Measurements from ENCODE around the gene RASSF7. TPM values are rescaled to one million over a fixed set of nuclear protein-coding genes. Genes with fewer than 3 reads are reported as not detected.

RASSF7 gene
- total RNA-seq, 1 donor from 2014 or later = 45.5 TPM

DNA sequence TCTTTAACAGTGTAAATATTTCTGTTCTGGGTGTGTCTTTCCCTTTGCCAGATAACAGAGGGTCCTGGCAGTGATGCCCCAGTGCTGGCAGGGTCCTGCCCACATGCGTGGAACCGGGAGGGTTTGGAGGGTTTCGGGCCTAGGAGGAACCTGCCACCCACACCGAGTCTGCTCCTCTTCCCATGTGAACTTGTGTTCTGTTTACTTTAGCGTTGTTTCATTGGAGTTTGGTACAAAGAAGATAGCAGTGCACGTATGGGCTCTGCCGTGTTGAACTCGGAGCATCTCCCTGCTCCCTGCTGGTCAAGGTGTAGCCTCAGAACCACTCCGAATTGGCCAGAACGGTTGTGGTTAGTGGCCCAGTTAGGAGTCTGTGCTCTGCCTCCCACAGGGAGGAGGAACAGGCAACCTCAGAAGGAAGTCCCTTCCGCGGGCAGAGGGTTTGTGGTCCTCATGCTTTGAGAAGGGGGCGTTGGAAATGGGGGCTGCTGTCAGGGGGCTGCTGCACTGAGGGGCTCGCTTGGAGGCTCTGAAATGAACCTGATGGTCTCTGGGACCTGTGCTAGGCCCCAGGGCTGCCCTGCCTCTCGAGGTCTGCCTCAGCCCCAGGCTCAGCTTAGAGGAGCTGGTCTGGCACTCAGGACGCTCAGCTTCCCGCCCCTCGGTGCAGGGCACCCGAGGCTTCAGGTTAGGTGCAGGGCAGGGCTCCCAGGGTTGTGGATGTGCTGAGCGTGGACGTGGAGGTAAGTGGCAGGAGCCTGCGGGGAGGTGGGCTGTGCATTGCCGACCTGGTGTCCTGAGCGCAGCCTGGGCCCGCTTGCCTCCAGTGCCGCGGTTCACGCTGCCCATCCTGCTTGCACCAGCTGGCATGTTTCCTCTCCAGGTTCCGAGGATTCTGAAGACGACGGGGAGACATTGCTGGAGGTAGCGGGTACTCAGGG is 25.9 kb downstream of the RASSF7 start:
- no peak for DNase-seq (ENCODE audit: low read depth)
- H3K36me3 ChIP-seq (ENCODE audit: control insufficient read depth, insufficient read depth, low read length) = peaks cover 38% of the 10 kb centered on the region
- H3K4me3 ChIP-seq (ENCODE audit: low read depth, low read length) = no peak overlapping the region
- no peak for FAIRE-seq
- TF ChIP-seq, protein P1, sequence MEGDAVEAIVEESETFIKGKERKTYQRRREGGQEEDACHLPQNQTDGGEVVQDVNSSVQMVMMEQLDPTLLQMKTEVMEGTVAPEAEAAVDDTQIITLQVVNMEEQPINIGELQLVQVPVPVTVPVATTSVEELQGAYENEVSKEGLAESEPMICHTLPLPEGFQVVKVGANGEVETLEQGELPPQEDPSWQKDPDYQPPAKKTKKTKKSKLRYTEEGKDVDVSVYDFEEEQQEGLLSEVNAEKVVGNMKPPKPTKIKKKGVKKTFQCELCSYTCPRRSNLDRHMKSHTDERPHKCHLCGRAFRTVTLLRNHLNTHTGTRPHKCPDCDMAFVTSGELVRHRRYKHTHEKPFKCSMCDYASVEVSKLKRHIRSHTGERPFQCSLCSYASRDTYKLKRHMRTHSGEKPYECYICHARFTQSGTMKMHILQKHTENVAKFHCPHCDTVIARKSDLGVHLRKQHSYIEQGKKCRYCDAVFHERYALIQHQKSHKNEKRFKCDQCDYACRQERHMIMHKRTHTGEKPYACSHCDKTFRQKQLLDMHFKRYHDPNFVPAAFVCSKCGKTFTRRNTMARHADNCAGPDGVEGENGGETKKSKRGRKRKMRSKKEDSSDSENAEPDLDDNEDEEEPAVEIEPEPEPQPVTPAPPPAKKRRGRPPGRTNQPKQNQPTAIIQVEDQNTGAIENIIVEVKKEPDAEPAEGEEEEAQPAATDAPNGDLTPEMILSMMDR (IDR thresholded peaks at IDR 0.05; ENCODE audit: insufficient read depth, low read length, severe bottlenecking) = no peak
- H3K27me3 ChIP-seq (ENCODE audit: control insufficient read depth, insufficient read depth, low read length) = no peaks in the 10 kb centered on the region

DNA sequence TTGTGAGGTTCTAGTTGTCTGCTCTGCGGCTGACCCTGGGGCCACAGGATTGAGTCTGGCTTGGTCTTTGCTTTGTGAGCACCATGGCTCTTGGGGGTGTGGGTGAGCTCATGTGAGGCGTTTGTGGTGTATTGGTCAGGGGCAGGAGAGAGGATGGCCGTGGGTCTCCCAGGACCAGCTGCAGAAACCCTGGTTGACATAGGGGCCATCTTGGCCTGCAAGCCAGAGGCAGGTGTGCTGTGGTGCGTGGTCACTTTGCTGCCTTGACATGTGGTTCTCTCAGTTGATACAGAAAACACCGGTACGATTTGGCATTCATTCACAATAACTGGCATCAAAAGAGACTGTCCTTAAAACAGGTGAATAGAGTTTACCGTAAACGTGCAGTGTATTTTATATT is 26.8 kb downstream of the RASSF7 start:
- H3K27me3 ChIP-seq (ENCODE audit: control insufficient read depth, insufficient read depth, low read length) = no peaks in the 10 kb centered on the region
- TF ChIP-seq, protein P1 (IDR thresholded peaks at IDR 0.05; ENCODE audit: insufficient read depth, low read length, severe bottlenecking) = no peak
- DNase-seq (ENCODE audit: low read depth) (no peak), FAIRE-seq (no peak)
- peaks cover 34% of the 10 kb centered on the region for H3K36me3 ChIP-seq (ENCODE audit: control insufficient read depth, insufficient read depth, low read length)
- H3K4me3 ChIP-seq (ENCODE audit: low read depth, low read length) = no peak overlapping the region

DNA sequence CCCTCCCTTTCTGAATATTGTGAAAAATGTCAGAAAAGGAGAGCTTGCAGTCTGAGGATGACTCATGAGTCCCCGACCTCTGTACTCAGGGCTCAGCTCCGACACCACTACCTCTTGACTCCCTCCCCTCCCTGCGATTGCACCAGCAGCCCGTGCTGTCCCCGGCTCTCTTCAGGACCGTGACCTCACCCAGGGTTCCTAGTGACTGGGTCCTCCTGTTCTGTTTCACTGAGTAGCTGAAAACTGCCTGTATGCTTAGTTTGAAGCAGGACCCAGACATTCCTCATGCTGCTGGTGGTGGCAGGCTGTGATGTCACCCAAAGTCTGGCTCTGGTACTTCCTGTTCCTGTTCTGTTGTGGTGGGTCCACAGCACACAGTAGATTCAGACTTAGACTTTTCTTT is 27.2 kb downstream of the RASSF7 start:
- no peak for FAIRE-seq
- Histone ChIP-seq H3K36me3 (ENCODE audit: control insufficient read depth, insufficient read depth, low read length) (peaks cover 38% of the 10 kb centered on the region), H3K27me3 (ENCODE audit: control insufficient read depth, insufficient read depth, low read length) (no peaks in the 10 kb centered on the region), H3K4me3 (ENCODE audit: low read depth, low read length) (no peak overlapping the region)
- TF ChIP-seq, protein P1 (IDR thresholded peaks at IDR 0.05; ENCODE audit: insufficient read depth, low read length, severe bottlenecking) = no peak
- no peak for DNase-seq (ENCODE audit: low read depth)

DNA sequence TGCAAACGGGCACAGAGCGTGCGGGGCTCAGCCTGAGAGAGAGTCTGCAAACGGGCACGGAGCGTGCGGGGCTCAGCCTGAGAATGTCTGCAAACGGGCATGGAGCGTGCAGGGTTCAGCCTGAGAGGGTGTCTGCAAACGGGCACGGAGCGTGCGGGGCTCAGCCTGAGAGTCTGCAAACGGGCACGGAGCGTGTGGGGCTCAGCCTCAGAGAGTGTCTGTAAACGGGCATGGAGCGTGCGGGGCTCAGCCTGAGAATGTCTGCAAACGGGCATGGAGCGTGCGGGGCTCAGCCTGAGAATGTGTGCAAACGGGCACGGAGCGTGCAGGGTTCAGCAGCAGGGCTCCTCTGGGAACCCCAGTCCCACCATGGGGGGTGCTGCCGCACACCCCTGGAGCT is 29.0 kb downstream of the RASSF7 start:
- no peak for FAIRE-seq
- no peak for DNase-seq (ENCODE audit: low read depth)
- peaks cover 44% of the 10 kb centered on the region for H3K36me3 ChIP-seq (ENCODE audit: control insufficient read depth, insufficient read depth, low read length)

DNA sequence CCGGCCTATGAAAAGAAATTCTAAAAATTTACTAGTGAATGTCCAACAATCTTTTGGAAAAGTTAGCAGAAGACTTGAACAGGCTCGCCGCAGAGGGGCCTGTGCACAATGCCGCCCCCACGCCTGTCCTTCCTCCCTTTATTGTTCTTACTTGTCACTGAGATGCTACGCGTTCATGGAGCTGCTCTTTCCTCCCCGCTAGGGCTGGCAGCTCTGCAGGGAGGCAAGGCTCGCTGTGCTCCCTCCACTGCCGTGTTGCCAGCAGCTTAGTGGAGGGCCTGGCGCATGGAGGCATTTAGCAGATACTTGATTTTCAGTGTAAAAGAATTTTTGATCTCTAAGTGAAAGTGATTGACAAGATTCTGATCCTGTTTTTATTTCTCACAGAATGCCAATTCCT is 30.2 kb downstream of the RASSF7 start:
- no peak for FAIRE-seq
- no peak for DNase-seq (ENCODE audit: low read depth)
- peaks cover 50% of the 10 kb centered on the region for H3K36me3 ChIP-seq (ENCODE audit: control insufficient read depth, insufficient read depth, low read length)
- TF ChIP-seq, protein P1 (IDR thresholded peaks at IDR 0.05; ENCODE audit: insufficient read depth, low read length, severe bottlenecking) = no peak
- no peak overlapping the region for H3K4me3 ChIP-seq (ENCODE audit: low read depth, low read length)
- no peaks in the 10 kb centered on the region for H3K27me3 ChIP-seq (ENCODE audit: control insufficient read depth, insufficient read depth, low read length)

More for the DNA sequence above, 29.0 kb downstream of the RASSF7 start:
- TF ChIP-seq, protein P1 (IDR thresholded peaks at IDR 0.05; ENCODE audit: insufficient read depth, low read length, severe bottlenecking) = no peak
- no peak overlapping the region for H3K4me3 ChIP-seq (ENCODE audit: low read depth, low read length)
- H3K27me3 ChIP-seq (ENCODE audit: control insufficient read depth, insufficient read depth, low read length) = no peaks in the 10 kb centered on the region
